GM21526 (cell line): ENCODE data around the gene MYH6.
"Not testable (repeated sequence)": the region's sequence is repeated elsewhere in the genome, so short reads cannot be mapped to it uniquely, and the experiment has no call there.

Experiments
- ATAC-seq: cut with Tn5 transposase; IDR thresholded peaks from one replicate; pipeline ENCODE4 v1.9.1; 2021; ENCODE audit warnings: moderate library complexity; ENCODE audit not compliant: unreplicated experiment, low FRiP score

Gene MYH6

GRCh38 chr14:23407516-23408306 is at the start of gene MYH6:
Gene MYH6, minus strand, starts transcription at chr14:23408273. Its CDS starts 1,050 bp downstream, at chr14:23407223.
- no peak for ATAC-seq

GRCh38 chr14:23456883-23457586 is 49.0 kb upstream of the MYH6 start:
- ATAC-seq = not testable (repeated sequence)

GRCh38 chr14:23454445-23454856 is 46.4 kb upstream of the MYH6 start:
- ATAC-seq = no peak

GRCh38 chr14:23452237-23452636 is 44.2 kb upstream of the MYH6 start:
- no peak for ATAC-seq

GRCh38 chr14:23450379-23450778 is 42.3 kb upstream of the MYH6 start:
- ATAC-seq = no peak

GRCh38 chr14:23449314-23449713 is 41.2 kb upstream of the MYH6 start:
- ATAC-seq = no peak

GRCh38 chr14:23447361-23448350 is 39.6 kb upstream of the MYH6 start:
- no peak for ATAC-seq

- ATAC-seq = no peak
Measured at GRCh38 chr14:23446291-23446851, 38.3 kb upstream of the MYH6 start.

- no peak for ATAC-seq
Measured at GRCh38 chr14:23445773-23446172, 37.7 kb upstream of the MYH6 start.

GRCh38 chr14:23444314-23444713 is 36.2 kb upstream of the MYH6 start:
- ATAC-seq = no peak

- ATAC-seq = no peak
Measured at GRCh38 chr14:23443881-23444280, 35.8 kb upstream of the MYH6 start.

- no peak for ATAC-seq
Measured at GRCh38 chr14:23443411-23443812, 35.3 kb upstream of the MYH6 start.

- ATAC-seq = no peak
Measured at GRCh38 chr14:23442721-23443356, 34.8 kb upstream of the MYH6 start.

- ATAC-seq = no peak
Measured at GRCh38 chr14:23441076-23441475, 33.0 kb upstream of the MYH6 start.

- ATAC-seq = no peak
Measured at GRCh38 chr14:23439107-23439835, 31.2 kb upstream of the MYH6 start.

GRCh38 chr14:23438101-23438971 is 30.3 kb upstream of the MYH6 start:
- ATAC-seq = no peak

- no peak for ATAC-seq
Measured at GRCh38 chr14:23437133-23438100, 29.3 kb upstream of the MYH6 start.
